Measurements from ENCODE around the gene OOSP1.

DNA sequence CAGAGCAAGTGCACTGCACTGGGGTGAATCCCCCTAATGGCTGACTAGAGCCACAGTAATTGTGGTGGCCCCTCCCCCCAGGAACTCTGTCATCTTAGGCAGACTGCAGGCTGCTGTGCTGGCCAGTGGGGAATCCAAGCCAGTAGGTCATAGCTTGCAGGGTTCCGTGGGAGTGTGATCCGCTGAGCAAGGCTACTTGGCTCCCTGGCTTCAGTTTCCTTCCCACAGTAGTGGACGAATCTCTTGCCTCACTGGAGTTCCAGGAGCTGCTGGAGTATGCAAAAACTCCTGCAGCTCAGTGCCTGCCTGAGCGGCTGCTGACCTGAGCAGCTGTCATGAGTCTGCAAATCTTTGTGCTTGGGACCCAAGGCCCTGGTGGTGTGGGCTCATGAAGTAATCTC is 46.5 kb upstream of the OOSP1 start:
- TF ChIP-seq, protein P1, sequence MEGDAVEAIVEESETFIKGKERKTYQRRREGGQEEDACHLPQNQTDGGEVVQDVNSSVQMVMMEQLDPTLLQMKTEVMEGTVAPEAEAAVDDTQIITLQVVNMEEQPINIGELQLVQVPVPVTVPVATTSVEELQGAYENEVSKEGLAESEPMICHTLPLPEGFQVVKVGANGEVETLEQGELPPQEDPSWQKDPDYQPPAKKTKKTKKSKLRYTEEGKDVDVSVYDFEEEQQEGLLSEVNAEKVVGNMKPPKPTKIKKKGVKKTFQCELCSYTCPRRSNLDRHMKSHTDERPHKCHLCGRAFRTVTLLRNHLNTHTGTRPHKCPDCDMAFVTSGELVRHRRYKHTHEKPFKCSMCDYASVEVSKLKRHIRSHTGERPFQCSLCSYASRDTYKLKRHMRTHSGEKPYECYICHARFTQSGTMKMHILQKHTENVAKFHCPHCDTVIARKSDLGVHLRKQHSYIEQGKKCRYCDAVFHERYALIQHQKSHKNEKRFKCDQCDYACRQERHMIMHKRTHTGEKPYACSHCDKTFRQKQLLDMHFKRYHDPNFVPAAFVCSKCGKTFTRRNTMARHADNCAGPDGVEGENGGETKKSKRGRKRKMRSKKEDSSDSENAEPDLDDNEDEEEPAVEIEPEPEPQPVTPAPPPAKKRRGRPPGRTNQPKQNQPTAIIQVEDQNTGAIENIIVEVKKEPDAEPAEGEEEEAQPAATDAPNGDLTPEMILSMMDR (optimal IDR thresholded peaks at IDR 0.05 in 1 of 3, IDR thresholded peaks at IDR 0.05 in 1 of 3, conservative IDR thresholded peaks at IDR 0.05 in 1 of 3; ENCODE audit: extremely low read depth in 1 of 3, insufficient read depth in 2 of 3, low read length in 3 of 3): no peak
- no peak for TF ChIP-seq EZH2 (IDR thresholded peaks at IDR 0.05; ENCODE audit: low read length)

All from keratinocyte (primary cell).